ENCODE results near the gene C9orf43.
"Not testable (repeated sequence)": the region's sequence is repeated elsewhere in the genome, so short reads cannot be mapped to it uniquely, and the experiment has no call there.

Gene C9orf43

GRCh38 chr9:113381909-113382411 is 28.6 kb upstream of the C9orf43 start:
- no peak for DNase-seq

- DNase-seq: no peak
These were observed 23.8 kb upstream of the C9orf43 start for GRCh38 chr9:113386571-113387393.

GRCh38 chr9:113387560-113388230 is 22.9 kb upstream of the C9orf43 start:
- no peak for DNase-seq

GRCh38 chr9:113388833-113389232 is 21.7 kb upstream of the C9orf43 start:
- DNase-seq: no peak

DNA sequence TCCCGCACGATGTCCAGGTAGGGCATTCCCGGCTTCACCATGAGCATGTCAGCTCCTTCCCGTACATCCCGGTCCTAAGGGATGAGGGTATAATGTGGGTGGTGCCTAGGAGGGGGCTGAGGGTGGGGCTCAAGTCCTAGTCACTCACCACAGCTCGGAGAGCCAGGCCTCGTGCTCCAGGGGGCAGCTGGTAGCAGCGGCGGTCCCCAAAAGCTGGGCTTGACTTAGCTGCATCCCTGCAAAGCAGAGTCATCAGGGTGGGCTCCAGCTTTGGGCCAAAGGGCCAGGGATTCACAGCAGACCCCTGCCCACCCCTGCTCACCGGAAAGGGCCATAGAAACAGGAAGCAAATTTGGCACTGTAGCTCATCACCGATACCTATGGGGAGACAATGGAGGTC is 21.1 kb upstream of the C9orf43 start:
- DNase-seq: no peak

- DNase-seq: no peak
These were observed 20.2 kb upstream of the C9orf43 start for GRCh38 chr9:113390192-113390960.

- no peak for DNase-seq
These were observed 18.6 kb upstream of the C9orf43 start for GRCh38 chr9:113391917-113392316.

DNA sequence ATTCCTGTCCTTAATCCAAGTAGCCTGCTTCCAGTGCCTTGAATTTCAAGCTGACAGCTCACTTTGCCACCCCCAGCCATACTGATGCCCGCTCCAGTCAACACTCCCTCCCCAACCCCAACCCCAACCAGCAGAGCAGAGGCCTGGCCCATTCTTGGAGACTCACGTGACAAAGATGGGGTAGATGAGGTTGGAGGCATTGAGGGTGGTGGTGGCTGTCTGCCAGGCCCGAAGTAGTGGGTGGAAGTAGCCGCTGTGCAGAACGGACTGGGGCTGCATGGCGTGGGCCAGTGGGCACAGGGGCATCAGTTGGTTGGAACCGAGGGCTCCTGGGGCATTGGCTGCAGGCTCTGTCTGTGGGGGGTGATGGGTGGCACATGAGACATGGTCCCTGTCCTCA is 17.3 kb upstream of the C9orf43 start:
- DNase-seq: no peak

- DNase-seq: no peak
These were observed 15.3 kb upstream of the C9orf43 start for GRCh38 chr9:113395000-113395861.

DNA sequence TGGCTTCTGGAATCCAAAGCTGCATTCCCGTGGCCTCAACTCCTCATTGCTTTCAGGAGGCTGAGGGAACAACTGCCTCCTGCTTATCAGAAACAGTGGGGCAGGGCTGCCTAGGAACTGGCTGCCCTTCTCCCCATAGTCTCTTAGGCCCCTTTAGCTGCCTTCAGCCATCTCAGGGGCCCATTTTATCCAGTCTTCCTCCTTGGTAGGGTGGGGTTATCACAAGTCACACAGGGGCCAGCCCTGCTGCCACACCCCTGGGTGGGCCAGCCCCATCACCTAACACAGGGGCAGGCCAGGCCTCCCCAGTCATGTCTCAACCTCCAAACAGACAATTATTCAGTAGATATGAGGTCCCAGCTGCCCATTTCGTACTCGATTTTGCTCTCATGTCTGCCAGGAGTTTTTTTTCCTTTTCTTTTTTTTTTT is 13.3 kb upstream of the C9orf43 start:
- no peak for DNase-seq

- no peak for DNase-seq
These were observed 11.8 kb upstream of the C9orf43 start for GRCh38 chr9:113398796-113399195.

GRCh38 chr9:113399646-113400200 is 10.8 kb upstream of the C9orf43 start:
- no peak for DNase-seq

- DNase-seq: peak; percentile 99
These were observed 9.3 kb upstream of the C9orf43 start, which contains the start of gene ALAD for GRCh38 chr9:113401027-113401792. Gene ALAD (minus strand): TSS chr9:113401284. CDS start chr9:113393559, 7,725 bp downstream.

- DNase-seq: no peak
These were observed 6.9 kb upstream of the C9orf43 start for GRCh38 chr9:113403646-113404045.

- not testable (repeated sequence) for DNase-seq
These were observed 4.2 kb upstream of the C9orf43 start for GRCh38 chr9:113406353-113406752.

DNA sequence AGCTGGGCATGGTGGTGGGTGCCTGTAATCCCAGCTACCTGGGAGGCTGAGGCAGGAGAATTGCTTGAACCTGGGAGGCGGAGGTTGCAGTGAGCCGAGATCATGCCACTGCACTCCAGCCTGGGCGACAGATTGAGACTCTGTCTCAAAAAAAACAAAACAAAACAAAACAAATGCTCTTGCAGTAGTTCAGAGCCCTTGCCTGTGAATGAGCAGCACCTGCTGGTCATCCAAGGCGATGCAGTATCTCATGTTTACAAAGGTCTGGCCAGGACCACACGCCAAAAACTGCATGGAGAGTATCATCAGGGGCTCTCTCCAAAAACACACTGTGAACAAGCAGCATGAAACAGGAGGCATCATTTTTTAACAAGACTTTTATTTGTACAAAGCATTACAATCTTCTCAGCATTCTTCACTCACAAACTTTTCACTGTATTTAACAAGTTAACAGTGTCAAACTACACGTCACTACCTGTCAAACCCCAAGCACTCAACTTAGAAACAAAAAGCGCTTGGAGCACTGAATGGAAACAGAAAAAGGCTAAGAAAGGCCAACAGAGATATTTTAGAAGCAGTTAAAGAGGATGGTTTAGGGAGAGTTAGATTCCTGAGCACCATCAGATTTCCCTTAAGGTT is 3.6 kb upstream of the C9orf43 start:
- DNase-seq: peak; percentile 56 to 64

DNA sequence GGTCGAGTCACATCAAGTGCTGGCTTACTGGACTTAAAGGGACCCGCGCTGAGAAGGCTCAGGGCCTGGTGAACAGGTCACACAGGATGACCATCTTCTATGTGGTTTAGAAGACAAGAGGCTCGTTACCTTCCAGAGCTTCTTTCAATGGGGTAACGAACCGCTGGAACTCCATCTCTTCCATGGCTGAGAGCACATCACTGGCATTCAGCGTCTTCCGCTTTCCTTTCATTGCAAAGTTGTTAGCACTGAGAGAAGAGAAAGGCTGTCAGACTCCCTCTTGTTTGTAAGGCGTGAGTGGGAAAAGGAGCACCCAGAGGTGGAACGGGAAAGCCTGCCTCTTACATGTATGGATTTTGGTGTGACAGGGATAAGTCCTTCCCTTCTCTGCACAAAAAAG is 1.1 kb upstream of the C9orf43 start:
- DNase-seq: no peak

- DNase-seq: no peak
These were observed 702 bp upstream of the C9orf43 start for GRCh38 chr9:113409883-113410206.

DNA sequence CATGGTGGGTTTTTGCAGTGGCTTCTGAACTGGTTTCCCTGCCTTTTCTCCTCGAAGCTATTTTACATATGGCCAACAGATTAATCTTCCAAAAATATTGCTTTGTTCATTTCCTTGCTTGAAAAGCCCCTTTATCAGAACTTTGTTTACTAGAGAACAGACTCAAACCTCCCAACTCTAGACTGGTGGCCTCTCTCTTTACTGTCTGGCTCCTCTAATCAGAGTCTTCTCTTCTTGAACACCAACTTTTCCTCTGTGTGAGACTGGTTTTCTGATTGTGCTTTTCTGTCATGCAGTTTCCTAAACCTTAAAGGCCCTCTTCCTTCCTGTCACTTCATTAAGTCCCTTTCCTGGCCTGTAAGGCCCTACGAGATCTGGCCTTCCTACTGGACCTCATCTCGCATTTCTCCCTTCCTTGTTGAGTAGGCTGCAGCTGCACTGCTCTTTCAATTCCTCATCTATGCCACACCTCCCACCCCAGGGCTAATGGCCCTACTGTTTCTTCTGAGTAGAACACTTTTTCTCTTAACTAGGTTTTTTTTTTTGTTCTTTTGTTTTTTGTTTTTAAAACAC is 5.7 kb downstream of the C9orf43 start:
- no peak for DNase-seq

DNA sequence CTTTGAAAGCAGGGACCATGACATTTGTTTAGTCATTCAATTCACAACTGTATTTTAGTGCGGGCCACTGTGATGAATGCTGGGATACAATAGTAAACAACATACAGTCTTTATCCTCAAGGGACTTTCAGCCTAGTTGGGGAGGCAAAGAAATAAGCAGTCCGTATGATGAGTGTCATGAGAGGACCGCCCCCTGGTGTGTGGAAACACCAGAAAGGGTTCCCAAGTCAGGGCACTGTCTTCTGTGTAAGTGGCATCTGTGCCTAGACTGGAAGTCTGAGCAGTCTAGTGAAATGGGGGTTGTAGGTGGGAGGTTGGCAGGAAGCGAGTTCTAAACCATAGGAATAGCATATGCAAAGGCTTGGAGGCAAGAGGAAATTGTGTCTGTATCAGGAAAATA is 6.8 kb downstream of the C9orf43 start:
- no peak for DNase-seq
